Globus pallidus (tissue), 1 donor: ENCODE results near the gene KRTAP10-4.

Experiments
- DNase-seq: peaks from one replicate; pipeline ENCODE4 v3.0.0-alpha.2; 2015; ENCODE audit warnings: low spot score

Gene KRTAP10-4

GRCh38 chr21:44617071-44617501 lies 43.6 kb downstream of the KRTAP10-4 start:
- no peak for DNase-seq

- DNase-seq, result peak; percentile 5
These were observed 45.0 kb downstream of the KRTAP10-4 start for GRCh38 chr21:44618504-44618903.

- DNase-seq, result no peak
These were observed 45.4 kb downstream of the KRTAP10-4 start for GRCh38 chr21:44618909-44619308.

- DNase-seq, result no peak
These were observed 46.4 kb downstream of the KRTAP10-4 start for GRCh38 chr21:44619886-44620285.

GRCh38 chr21:44623575-44623974 lies 50.0 kb downstream of the KRTAP10-4 start:
- no peak for DNase-seq
